ENCODE measurements around the gene ZFAND5.

ZFAND5 gene
- 474 to 761 (median 588) reads per million in 4 donors for total RNA-seq

- DNase-seq: peak; percentile 92 to 95 (median 94)
These were observed at the start of gene ZFAND5 for GRCh38 chr9:72364679-72365524. TSS of gene ZFAND5 (minus strand) at chr9:72365208. CDS start at chr9:72360778, 4,430 bp downstream.

GRCh38 chr9:72412483-72413040, 47.6 kb upstream of the ZFAND5 start:
- DNase-seq: no peak

- no peak for DNase-seq
These were observed 45.2 kb upstream of the ZFAND5 start for GRCh38 chr9:72410214-72410613.

GRCh38 chr9:72407114-72407513, 42.1 kb upstream of the ZFAND5 start:
- no peak for DNase-seq

- no peak for DNase-seq
These were observed 37.7 kb upstream of the ZFAND5 start for GRCh38 chr9:72402744-72403143.

- no peak for DNase-seq
These were observed 36.4 kb upstream of the ZFAND5 start for GRCh38 chr9:72401396-72401795.

GRCh38 chr9:72400866-72401265, 35.9 kb upstream of the ZFAND5 start:
- DNase-seq: no peak

- DNase-seq: no peak
These were observed 34.4 kb upstream of the ZFAND5 start for GRCh38 chr9:72399391-72399790.

- DNase-seq: peak in 1 of 5 donors; percentile 4
These were observed 31.5 kb upstream of the ZFAND5 start for GRCh38 chr9:72396247-72397091.

GRCh38 chr9:72394066-72394465, 29.1 kb upstream of the ZFAND5 start:
- DNase-seq: no peak

- no peak for DNase-seq
These were observed 25.9 kb upstream of the ZFAND5 start for GRCh38 chr9:72390907-72391306.

- DNase-seq: no peak
These were observed 21.2 kb upstream of the ZFAND5 start for GRCh38 chr9:72386186-72386585.

GRCh38 chr9:72384710-72385485, 19.9 kb upstream of the ZFAND5 start:
- DNase-seq: no peak

- DNase-seq: no peak
These were observed 19.1 kb upstream of the ZFAND5 start for GRCh38 chr9:72383978-72384709.

- DNase-seq: no peak
These were observed 17.4 kb upstream of the ZFAND5 start for GRCh38 chr9:72382405-72382804.

GRCh38 chr9:72377041-72377440, 12.0 kb upstream of the ZFAND5 start:
- no peak for DNase-seq

- DNase-seq: no peak
These were observed 6.1 kb upstream of the ZFAND5 start for GRCh38 chr9:72371151-72371550.

GRCh38 chr9:72365525-72366256, 683 bp upstream of the ZFAND5 start:
- peak; percentile 21 to 72 (median 42) for DNase-seq

GRCh38 chr9:72363908-72364678, 915 bp downstream of the ZFAND5 start:
- DNase-seq: peak; percentile 53 to 78 (median 64)

- DNase-seq: no peak
These were observed 1.8 kb downstream of the ZFAND5 start for GRCh38 chr9:72363236-72363635.

Measured in T-helper 1 cell (primary cell).